Measurements from ENCODE around the gene GSS.

GSS gene

GRCh38 chr20:34955231-34956040, at the start of gene GSS, which contains the start of gene MYH7B:
Gene GSS (minus strand): TSS chr20:34955806. CDS start chr20:34951852, 3,954 bp downstream.
Gene MYH7B (plus strand): TSS chr20:34955868. CDS start chr20:34978006, 22,138 bp downstream.
- peak; percentile 98 for DNase-seq

- DNase-seq, result no peak
Measured at GRCh38 chr20:35004749-35005462, 49.3 kb upstream of the GSS start.

- no peak for DNase-seq
Measured at GRCh38 chr20:35004051-35004725, 48.6 kb upstream of the GSS start.

- no peak for DNase-seq
Measured at GRCh38 chr20:35003211-35004031, 47.8 kb upstream of the GSS start.

- DNase-seq, result no peak
Measured at GRCh38 chr20:35002426-35003210, 47.0 kb upstream of the GSS start.

GRCh38 chr20:35001596-35002362, 46.2 kb upstream of the GSS start:
- DNase-seq, result peak; percentile 33

GRCh38 chr20:35000922-35001595, 45.5 kb upstream of the GSS start:
- DNase-seq, result no peak

- no peak for DNase-seq
Measured at GRCh38 chr20:35000311-35000921, 44.8 kb upstream of the GSS start.

- DNase-seq, result no peak
Measured at GRCh38 chr20:34999782-35000181, 44.2 kb upstream of the GSS start.

GRCh38 chr20:34999021-34999451, 43.4 kb upstream of the GSS start:
- DNase-seq, result no peak

- no peak for DNase-seq
Measured at GRCh38 chr20:34998331-34998950, 42.8 kb upstream of the GSS start.

- no peak for DNase-seq
Measured at GRCh38 chr20:34997774-34998173, 42.2 kb upstream of the GSS start.

GRCh38 chr20:34997131-34997561, 41.5 kb upstream of the GSS start:
- DNase-seq, result no peak

- DNase-seq, result no peak
Measured at GRCh38 chr20:34996243-34997028, 40.8 kb upstream of the GSS start.

GRCh38 chr20:34995696-34996095, 40.1 kb upstream of the GSS start:
- no peak for DNase-seq

GRCh38 chr20:34995192-34995591, 39.6 kb upstream of the GSS start:
- no peak for DNase-seq

- DNase-seq, result no peak
Measured at GRCh38 chr20:34994509-34995131, 39.0 kb upstream of the GSS start.

- no peak for DNase-seq
Measured at GRCh38 chr20:34993941-34994508, 38.4 kb upstream of the GSS start.
